SU-DHL-6 (cell line): ENCODE measurements around the gene CCDC85C.

Experiments
- H2AFZ ChIP-seq: fragments of 200-600 bp; sonication (generic); 2 replicates; pipeline ENCODE4 v1.6.1; 2014; ENCODE audit warnings: low read depth, mild to moderate bottlenecking, moderate library complexity, mixed read lengths, antibody characterized with exemption, low read length; ENCODE audit not compliant: severe bottlenecking
- H3F3A ChIP-seq: fragments of 200-600 bp; shearing (Covaris generic); 2 replicates; pipeline ENCODE4 v1.6.0; 2016; ENCODE audit warnings: antibody characterized with exemption, mild to moderate bottlenecking; ENCODE audit not compliant: insufficient read depth
- H3K27ac ChIP-seq: fragments of 200-600 bp; sonication (generic); 2 replicates; pipeline ENCODE4 v1.5.1; 2016; ENCODE audit warnings: low read depth, mild to moderate bottlenecking, low read length, moderate library complexity, mixed read lengths
- H3K27me3 ChIP-seq: fragments of 200-600 bp; sonication (generic), shearing (Covaris generic); 2 replicates; pipeline ENCODE4 v1.6.0; 2014; ENCODE audit warnings: mild to moderate bottlenecking, low read length
- H3K36me3 ChIP-seq: fragments of 200-600 bp; sonication (generic); 2 replicates; pipeline ENCODE4 v1.6.1; 2014; ENCODE audit warnings: mild to moderate bottlenecking, low read length, mixed read lengths
- H3K4me2 ChIP-seq: fragments of 300-600, 200-600 bp; shearing (Covaris generic), sonication (generic); 2 replicates; pipeline ENCODE4 v1.6.0; 2014; ENCODE audit warnings: low read length, low read depth, mild to moderate bottlenecking; ENCODE audit not compliant: poor library complexity, severe bottlenecking
- H3K4me3 ChIP-seq: fragments of 200-600 bp; sonication (generic); 2 replicates; pipeline ENCODE4 v1.5.1; 2014; ENCODE audit warnings: antibody characterized with exemption, low read length, mild to moderate bottlenecking, mixed read lengths; ENCODE audit not compliant: insufficient read depth, poor library complexity, severe bottlenecking
- H3K79me2 ChIP-seq: fragments of 200-600 bp; sonication (generic); 2 replicates; pipeline ENCODE4 v1.6.1; 2014; ENCODE audit warnings: mild to moderate bottlenecking, low read length, moderate library complexity; ENCODE audit not compliant: insufficient read depth
- H3K9ac ChIP-seq: fragments of 200-600 bp; sonication (generic); 2 replicates; pipeline ENCODE4 v1.7.0; 2014; ENCODE audit warnings: mild to moderate bottlenecking, low read length
- H3K9me2 ChIP-seq: fragments of 200-600 bp; sonication (generic); replicated peaks from 2 replicates; pipeline ENCODE4 v1.6.1; 2014; ENCODE audit warnings: low read length; ENCODE audit not compliant: insufficient read depth
- H3K9me3 ChIP-seq: fragments of 200-600 bp; sonication (generic); 2 replicates; pipeline ENCODE4 v1.6.1; 2014; ENCODE audit warnings: low read length, mixed read lengths; ENCODE audit not compliant: insufficient read depth
- H4K20me1 ChIP-seq: fragments of 200-600 bp; sonication (generic); 2 replicates; pipeline ENCODE4 v1.6.1; 2014; ENCODE audit warnings: low read depth, mild to moderate bottlenecking, antibody characterized with exemption, low read length, moderate library complexity, mixed read lengths
- EZH2phosphoT487 ChIP-seq: fragments of 200-600 bp; sonication (generic), shearing (Covaris generic); conservative IDR thresholded peaks from 2 replicates; pipeline ENCODE4 v1.6.1; 2018; ENCODE audit warnings: mild to moderate bottlenecking, antibody characterized with exemption, low read length, moderate library complexity, mixed read lengths
- TF ChIP-seq, protein P1 (sequence below): fragments of 200-600 bp; sonication (generic); IDR thresholded peaks from one replicate; pipeline ENCODE4 v1.5.1; 2017; ENCODE audit warnings: antibody characterized with exemption, mild to moderate bottlenecking, low read length, moderate library complexity; ENCODE audit not compliant: insufficient read depth, poor library complexity, severe bottlenecking

CCDC85C gene

DNA sequence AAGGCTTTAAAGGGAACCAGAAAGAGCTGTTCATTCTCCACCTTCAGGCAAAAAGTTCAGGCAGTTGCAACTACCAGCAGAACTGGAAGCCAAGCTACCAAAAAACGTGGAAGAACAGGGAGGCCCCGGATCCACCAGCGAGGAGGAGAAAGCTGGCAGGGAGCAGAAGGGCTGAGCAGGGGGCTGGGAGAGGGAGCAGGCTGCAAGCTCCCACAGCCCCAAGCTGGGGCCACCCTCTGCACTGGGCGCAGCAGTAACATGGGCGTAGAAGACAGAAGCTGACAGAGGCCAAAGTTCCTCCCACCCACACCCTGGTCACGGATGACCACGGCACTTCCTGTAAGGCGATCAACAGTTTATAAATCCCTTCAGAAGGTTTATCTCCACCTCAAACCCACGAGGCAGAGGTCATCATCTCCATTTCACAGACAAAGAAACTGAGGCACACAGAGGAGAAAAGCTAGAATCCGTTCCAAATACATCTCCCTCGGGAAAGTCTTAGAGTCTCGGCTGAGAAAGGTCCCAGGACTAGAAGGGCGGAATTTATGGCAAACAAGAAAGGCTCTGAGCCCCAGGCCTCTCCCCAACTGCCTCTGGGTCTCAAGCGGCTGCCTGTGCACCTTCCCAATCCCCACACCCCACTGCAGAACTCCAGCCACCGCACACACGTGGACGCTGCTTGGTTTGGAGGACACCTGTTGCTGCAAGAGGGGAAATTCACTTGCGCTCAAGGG is 1.8 kb downstream of the CCDC85C start:
- no peaks in the 10 kb centered on the region for H3F3A ChIP-seq
- H3K9me3 ChIP-seq = no peaks in the 10 kb centered on the region
- no peak overlapping the region for H3K9ac ChIP-seq
- TF ChIP-seq, protein P1, sequence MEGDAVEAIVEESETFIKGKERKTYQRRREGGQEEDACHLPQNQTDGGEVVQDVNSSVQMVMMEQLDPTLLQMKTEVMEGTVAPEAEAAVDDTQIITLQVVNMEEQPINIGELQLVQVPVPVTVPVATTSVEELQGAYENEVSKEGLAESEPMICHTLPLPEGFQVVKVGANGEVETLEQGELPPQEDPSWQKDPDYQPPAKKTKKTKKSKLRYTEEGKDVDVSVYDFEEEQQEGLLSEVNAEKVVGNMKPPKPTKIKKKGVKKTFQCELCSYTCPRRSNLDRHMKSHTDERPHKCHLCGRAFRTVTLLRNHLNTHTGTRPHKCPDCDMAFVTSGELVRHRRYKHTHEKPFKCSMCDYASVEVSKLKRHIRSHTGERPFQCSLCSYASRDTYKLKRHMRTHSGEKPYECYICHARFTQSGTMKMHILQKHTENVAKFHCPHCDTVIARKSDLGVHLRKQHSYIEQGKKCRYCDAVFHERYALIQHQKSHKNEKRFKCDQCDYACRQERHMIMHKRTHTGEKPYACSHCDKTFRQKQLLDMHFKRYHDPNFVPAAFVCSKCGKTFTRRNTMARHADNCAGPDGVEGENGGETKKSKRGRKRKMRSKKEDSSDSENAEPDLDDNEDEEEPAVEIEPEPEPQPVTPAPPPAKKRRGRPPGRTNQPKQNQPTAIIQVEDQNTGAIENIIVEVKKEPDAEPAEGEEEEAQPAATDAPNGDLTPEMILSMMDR = no peak
- no peak for TF ChIP-seq EZH2phosphoT487
- H3K36me3 ChIP-seq = no peaks in the 10 kb centered on the region
- H2AFZ ChIP-seq = no peak overlapping the region
- H3K4me3 ChIP-seq = no peak overlapping the region
- no peaks in the 10 kb centered on the region for H4K20me1 ChIP-seq
- no peak overlapping the region for H3K4me2 ChIP-seq
- no peaks in the 10 kb centered on the region for H3K9me2 ChIP-seq
- no peaks in the 10 kb centered on the region for H3K79me2 ChIP-seq
- no peak overlapping the region for H3K27ac ChIP-seq
- H3K27me3 ChIP-seq = no peaks in the 10 kb centered on the region

DNA sequence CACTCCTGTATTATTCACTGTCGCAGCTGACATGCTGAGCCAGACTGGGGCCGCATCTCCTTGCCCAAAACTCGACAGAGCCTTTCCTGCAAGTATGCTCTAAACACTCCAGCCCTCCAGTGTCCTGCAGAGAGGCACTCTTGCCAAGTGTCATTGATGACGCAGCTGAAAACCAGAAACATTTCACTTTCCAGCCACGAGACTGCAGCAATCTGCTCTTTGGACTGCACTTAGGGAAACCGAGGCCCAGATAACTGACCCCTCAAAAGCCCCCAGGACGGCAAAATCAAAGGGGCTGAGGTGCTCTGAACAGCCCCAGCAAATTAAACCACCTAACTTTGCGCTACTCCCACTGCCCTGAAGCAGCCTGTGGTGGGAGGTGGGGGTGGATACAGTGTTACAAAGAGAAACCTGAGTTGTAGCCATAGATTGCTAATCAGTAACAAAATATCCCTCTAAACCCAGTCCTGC is 2.6 kb downstream of the CCDC85C start:
- Histone ChIP-seq H3K9me2 (no peaks in the 10 kb centered on the region), H3K9ac (no peak overlapping the region), H3K79me2 (no peaks in the 10 kb centered on the region), H4K20me1 (no peaks in the 10 kb centered on the region), H3K4me2 (no peak overlapping the region), H3K4me3 (no peak overlapping the region), H3F3A (no peaks in the 10 kb centered on the region), H3K27me3 (no peaks in the 10 kb centered on the region), H3K27ac (no peak overlapping the region), H2AFZ (no peak overlapping the region), H3K9me3 (no peaks in the 10 kb centered on the region), H3K36me3 (no peaks in the 10 kb centered on the region)
- TF ChIP-seq EZH2phosphoT487 = no peak
- TF ChIP-seq, protein P1 = no peak

DNA sequence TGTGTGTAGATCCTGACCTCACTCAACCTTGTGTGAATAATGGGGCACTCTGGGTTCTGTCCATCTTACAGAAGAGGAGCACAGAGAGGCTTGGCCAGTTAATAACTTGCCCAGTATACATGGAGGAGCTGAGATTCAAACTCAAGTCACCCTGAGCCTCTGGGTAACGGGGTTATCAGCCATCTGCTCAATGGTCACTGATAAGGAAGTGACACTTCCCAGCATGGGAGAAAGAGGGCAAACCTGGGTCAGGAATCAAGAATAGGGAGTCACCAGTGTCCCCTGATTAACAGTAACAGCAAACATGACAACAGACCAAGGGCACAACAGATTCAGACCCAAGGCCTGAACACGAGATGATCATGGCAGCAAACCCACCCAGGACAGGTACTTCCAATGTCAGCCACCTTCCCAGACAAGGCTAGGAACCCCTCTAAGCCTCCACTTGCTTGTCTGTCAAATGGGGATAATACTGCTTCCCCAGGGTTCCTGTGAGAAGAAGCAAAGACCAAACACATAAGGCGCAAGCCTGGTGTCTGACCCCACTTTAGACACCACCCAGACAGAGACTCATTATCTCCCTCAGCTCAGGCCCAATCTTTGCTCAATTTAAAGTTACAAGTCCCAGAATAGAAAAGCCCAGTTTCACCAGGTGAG is 3.6 kb downstream of the CCDC85C start:
- H3K9ac ChIP-seq = no peak overlapping the region

More for the DNA sequence above, 3.6 kb downstream of the CCDC85C start:
- no peaks in the 10 kb centered on the region for H4K20me1 ChIP-seq
- TF ChIP-seq, protein P1 = no peak
- no peak for TF ChIP-seq EZH2phosphoT487
- no peak overlapping the region for H2AFZ ChIP-seq
- no peaks in the 10 kb centered on the region for H3K9me3 ChIP-seq
- H3K27me3 ChIP-seq = no peaks in the 10 kb centered on the region
- no peak overlapping the region for H3K27ac ChIP-seq
- no peaks in the 10 kb centered on the region for H3K9me2 ChIP-seq
- no peaks in the 10 kb centered on the region for H3K36me3 ChIP-seq
- H3K4me3 ChIP-seq = no peak overlapping the region
- no peaks in the 10 kb centered on the region for H3K79me2 ChIP-seq
- no peak overlapping the region for H3K4me2 ChIP-seq
- no peaks in the 10 kb centered on the region for H3F3A ChIP-seq
